Cerebellar cortex (tissue), 1 donor: Measurements from ENCODE around the gene CDK14.
"Not testable (repeated sequence)": the region's sequence is repeated elsewhere in the genome, so short reads cannot be mapped to it uniquely, and the experiment has no call there.

Experiments used
- DNase-seq: peaks from one replicate; pipeline ENCODE4 v3.0.0-alpha.2; 2015; ENCODE audit warnings: low spot score

Gene CDK14

DNA sequence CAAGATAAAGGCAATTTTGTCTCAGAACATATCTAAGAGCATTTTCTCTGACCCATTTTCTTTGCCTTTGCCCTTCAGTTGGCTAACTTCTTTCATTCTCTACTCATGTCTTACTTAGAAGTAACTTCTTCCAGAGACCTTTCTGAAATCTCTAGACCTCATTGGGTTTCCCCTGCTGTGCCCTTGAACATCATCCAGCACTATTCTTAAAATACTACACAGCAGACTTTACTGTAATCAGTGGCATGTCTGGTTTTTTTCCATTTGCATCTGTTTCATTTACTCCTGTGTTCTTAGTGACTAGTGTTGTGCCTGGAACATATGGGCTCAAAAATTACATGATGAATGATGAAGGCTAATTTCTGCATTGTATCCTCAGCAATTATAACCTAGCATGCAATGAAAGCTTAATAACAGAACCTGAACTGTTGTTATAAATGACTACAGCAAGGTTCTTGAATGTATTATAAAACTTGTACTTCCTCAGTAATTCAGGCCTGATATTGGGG is 301.9 kb downstream of the CDK14 start:
- DNase-seq: no peak

DNA sequence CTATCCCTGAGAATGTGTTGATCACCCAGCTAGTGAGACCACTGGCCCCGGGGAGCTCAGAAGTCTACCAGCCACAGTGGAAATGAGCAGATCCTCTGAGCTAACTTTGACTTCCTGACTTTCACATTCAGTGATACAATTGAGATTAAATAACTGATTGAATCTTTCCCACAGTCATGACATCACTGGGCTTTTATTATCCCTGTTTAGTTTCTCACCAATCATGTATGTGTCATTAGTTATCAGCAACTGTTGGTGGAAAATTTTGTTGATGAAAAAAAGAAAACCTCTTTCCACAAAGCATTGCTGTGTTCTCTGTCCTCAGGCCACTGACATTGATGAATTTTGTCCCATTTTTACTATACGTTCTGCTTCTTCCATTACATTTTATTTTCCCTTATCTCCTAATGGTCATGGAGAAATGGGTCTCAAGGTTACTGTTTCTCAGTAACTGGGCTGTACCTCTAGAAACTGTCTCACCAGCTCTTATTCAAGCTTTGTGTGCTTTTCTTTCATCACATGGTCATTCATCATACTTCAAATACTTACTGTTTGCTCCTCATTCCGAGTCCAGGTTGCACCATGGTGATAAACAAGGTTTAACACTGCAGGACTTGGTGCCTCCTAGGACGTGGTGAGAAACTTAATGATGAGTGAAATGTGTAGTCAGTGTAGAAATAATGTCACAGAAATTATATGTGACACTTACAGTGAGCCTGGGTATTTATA is 304.7 kb downstream of the CDK14 start:
- DNase-seq: no peak

- no peak for DNase-seq
Measured at GRCh38 chr7:90903841-90904240, 307.7 kb downstream of the CDK14 start.

DNA sequence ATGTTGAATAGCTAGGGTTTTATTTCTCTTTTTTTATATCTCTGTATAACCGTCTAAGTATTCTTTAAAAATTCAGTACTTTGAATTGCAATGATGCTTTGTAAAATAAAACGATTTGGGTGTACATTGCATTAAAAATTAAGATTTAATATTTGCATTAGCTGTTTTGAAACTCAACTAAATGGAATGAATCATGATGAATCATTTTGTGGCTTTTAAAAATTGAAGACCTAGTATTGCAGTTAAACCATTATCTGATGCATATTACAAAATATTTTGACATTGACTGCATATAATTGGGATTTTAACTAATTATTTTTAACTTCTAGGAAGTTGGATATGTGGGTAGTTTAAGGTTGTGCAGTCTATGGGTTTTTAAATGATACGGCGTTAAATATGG is 314.0 kb downstream of the CDK14 start:
- no peak for DNase-seq

DNA sequence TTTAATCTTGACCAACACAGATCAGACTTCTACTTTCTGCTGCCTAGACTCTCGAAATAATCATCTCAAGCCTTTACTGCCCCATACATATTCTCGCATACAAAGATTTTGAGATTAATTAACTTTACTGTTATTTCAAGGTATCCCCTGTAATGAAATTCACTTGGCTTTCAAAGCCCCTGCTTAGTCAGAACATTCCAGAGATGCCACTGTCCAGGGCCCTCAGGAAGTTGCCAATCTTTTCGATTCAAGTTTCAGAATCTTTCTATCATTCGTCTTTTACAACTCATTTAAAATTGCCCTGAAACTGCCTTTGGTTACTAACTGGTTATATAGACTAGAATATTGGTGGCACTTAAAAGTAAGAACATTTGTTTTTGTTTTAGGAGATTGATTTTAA is 320.2 kb downstream of the CDK14 start:
- DNase-seq: no peak

DNA sequence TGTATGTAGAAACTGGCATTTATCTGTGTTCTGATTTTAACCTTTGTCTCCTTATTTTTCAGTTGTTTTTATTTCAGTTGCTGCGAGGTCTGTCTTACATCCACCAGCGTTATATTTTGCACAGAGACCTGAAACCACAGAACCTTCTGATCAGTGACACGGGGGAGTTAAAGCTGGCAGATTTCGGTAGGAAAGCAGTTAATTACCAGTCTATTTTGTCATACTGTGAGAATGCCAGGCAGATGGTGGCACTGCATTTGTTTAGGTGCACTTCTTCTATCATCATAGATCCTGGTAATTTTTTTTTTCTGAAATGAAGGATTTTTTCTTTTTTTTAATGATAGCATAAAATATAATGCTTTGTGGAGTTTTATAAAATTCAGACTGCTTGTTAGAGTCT is 321.4 kb downstream of the CDK14 start:
- peak; percentile 73 for DNase-seq

GRCh38 chr7:90918303-90918702 is 322.2 kb downstream of the CDK14 start:
- peak; percentile 53 for DNase-seq

GRCh38 chr7:90919816-90920215 is 323.7 kb downstream of the CDK14 start:
- peak; percentile 84 for DNase-seq

DNA sequence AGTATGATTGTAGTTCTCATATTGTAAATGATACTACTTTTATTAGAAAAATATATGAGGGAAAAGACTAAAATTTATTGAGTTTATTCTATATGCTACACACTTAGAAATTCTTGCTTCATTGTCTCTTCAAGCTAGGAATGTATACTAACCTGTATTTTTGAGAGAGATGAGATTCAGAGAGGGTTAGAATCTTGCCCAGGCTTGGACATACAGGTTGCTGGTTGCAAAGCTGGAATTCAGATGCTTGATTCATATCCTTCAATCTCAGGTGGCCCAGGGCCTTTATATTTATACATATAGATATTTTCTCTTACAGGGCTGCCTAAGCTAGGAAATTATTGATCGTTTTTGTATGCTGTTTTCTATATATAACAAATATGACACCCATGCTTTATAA is 324.2 kb downstream of the CDK14 start:
- DNase-seq: no peak

DNA sequence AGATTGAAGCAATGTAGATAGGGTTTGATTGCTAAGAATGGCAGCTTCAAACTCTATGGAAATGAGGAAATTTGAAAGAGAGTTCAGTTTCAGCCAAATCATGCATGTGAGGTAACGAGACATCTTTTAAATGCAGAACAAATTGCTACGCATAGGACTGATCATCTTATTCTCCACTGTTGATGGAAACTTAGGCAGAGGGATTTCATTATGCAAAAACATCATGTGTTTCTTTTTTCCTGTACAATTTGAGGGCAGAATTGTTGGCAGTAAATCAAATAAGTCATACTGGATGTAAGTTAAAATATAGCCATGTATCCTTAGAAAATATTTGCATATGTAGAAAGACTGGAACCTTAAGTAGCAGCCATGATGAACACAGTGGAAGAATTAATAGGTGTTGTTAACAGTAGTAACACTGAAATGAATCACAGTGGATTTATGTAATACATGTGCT is 327.4 kb downstream of the CDK14 start:
- DNase-seq: no peak

- DNase-seq: not testable (repeated sequence)
Measured at GRCh38 chr7:90928700-90929424, 332.7 kb downstream of the CDK14 start.

DNA sequence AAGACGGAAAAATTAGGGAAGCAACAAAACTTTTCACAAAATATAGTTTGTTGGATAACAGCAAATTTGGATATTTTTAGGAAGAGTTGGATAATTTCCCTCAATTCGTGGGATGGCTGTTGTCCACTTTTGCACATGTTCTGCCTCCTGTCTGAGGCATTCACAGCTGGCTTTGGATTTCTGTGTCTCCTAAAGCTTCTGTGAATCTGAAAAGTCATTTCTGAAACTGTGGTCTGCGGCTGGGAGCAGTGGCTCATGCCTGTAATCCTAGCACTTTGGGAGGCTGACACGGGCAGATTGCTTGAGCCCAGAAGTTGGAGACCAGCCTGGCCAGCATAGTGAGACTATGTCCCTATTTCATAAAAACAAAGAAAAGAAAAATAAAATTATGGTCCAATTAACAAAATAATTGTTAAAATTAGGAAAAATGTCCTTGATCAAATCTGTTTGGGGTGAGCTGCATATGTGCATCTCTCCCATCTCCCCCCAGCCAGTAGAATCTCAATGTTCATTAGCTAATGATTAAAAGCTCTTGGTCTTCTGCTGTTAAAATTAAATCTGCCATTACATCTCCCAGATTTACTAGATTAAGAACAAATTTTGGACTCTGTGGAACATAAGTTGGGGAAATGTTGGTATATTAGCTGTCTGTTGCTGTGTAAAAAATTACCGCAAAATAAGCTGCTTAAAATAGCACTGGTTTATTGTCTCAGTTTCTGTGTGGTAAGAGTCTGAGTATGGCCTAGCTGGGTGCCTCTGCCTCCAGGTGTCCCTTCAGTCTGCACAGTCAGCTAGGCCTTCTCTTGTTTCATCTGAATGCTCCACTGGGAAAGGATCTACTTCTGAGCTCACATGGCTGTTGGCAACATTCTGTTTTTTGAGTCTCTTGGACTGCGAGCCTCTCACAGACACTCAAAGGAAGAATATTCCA is 336.1 kb downstream of the CDK14 start:
- DNase-seq: no peak

DNA sequence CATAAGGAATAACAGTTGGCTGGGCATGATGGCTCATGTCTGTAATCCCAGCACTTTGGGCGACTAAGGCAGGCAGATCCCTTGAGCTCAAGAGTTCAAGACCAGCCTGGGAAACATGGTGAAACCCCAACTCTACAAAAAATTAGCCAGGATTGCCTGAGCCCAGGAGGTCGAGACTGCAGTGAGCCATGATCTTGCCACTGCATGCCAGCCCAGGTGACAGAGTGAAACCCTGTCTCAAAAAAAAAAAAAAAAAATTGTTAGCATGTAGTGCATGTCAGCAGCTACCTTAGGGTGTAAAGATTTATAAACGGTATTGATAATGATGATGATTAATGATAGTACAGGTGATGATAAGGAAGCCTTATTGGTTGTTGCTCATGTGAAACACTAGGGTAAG is 336.9 kb downstream of the CDK14 start:
- DNase-seq: no peak

DNA sequence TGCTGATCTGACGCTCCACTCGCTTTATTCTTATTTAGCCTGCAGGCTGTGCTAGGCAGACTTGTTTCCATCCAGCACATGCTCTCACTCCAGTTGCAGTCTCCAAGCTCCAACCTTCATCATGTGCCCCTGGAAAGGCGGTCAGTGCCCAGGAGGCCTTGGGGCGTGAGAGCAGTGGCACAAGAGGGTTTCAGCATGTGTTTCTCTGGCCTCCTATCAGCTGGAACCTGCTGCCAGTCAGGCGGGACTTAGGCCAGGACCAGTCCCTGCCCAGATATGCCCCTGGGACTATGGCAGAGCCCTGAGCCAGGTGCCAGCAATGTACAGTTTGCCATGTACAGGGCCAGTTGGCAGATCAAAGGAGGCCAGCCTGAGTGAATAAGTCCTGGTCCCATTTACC is 337.9 kb downstream of the CDK14 start:
- peak; percentile 76 for DNase-seq

DNA sequence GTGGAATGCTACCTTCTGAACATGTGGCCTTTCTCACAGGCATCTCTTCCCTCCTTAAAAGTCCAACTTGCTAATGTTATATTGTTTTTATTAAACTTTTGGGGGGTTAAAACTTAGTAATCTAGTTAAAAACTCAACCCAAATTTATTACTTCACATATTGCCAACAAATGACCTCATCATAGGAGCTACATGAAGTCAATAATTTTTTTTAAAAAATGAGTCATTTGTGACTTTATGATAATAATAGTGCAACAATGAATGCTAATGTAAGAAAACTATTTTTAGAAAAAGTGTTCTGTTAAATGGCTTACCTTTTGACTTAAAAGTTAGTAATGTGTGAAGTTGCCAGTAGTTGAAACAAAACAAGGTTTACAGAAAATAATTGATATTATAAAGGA is 342.2 kb downstream of the CDK14 start:
- DNase-seq: no peak

DNA sequence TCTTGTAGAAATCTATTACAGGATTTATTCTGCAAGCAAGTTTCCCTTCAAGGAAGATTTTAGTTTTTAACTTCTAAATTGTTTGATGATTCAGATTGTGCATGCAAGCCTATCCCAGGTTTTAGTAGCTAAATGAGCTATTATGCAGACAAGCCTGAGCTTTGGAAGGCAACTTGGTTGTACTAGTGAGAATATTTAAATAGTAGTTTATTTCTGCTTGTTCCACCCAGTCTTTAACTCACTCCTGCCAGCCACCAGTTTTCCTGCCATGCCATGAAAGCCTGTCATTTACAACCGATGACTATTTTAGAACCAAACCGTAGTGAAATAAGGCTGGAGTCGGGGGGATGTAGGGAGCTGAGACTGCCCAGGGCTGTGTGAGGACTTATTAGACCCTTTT is 343.5 kb downstream of the CDK14 start:
- DNase-seq: no peak

DNA sequence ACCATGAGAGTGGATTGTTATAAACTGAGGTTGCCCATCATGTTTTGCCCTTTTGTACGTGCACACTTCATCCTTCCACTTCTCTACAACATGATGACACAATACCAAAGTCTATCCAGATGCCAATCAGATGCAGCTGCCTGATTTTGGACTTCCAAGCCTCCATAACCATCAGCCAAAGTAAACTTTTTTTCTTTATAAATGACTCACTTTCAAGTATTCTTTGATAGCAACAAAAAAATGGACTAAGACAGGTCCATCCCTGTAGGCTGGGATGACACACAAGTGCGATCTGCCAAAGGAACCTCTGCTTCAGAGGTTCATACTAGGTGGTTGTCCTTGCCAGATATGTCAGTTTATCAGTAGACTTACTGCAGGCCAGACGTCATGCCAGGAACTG is 347.9 kb downstream of the CDK14 start:
- DNase-seq: no peak

- DNase-seq: no peak
Measured at GRCh38 chr7:90945104-90945787, 349.1 kb downstream of the CDK14 start.

GRCh38 chr7:90946730-90947501 is 350.8 kb downstream of the CDK14 start:
- peak; percentile 76 for DNase-seq

- DNase-seq: no peak
Measured at GRCh38 chr7:90948085-90948484, 352.0 kb downstream of the CDK14 start.

DNA sequence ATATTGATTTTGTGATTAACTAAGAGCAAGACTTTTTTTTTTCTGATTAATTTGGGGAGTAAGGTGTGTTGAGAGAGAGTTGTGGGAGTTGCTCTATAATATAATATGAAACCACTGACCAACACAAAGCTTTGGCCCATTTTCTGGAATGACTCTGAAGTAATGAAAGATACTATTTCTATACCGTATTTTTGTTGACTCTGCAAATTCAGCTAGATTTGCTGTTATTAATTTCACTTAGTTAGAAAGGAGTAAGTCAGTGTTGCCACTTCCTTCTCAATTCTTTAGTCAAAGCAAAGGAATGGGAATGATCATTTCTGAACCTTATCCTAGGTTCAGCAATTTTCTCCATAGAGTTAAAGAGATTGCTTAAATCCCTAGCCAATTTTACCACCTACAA is 355.1 kb downstream of the CDK14 start:
- no peak for DNase-seq
